Measurements from ENCODE around the gene IFI6. TPM values are rescaled to one million over a fixed set of nuclear protein-coding genes. Genes with fewer than 3 reads are reported as not detected.
"Not testable (repeated sequence)": the region's sequence is repeated elsewhere in the genome, so short reads cannot be mapped to it uniquely, and the experiment has no call there.

Gene IFI6
- total RNA-seq, 1 donor from 2014 or later, result 3,307 TPM

DNA sequence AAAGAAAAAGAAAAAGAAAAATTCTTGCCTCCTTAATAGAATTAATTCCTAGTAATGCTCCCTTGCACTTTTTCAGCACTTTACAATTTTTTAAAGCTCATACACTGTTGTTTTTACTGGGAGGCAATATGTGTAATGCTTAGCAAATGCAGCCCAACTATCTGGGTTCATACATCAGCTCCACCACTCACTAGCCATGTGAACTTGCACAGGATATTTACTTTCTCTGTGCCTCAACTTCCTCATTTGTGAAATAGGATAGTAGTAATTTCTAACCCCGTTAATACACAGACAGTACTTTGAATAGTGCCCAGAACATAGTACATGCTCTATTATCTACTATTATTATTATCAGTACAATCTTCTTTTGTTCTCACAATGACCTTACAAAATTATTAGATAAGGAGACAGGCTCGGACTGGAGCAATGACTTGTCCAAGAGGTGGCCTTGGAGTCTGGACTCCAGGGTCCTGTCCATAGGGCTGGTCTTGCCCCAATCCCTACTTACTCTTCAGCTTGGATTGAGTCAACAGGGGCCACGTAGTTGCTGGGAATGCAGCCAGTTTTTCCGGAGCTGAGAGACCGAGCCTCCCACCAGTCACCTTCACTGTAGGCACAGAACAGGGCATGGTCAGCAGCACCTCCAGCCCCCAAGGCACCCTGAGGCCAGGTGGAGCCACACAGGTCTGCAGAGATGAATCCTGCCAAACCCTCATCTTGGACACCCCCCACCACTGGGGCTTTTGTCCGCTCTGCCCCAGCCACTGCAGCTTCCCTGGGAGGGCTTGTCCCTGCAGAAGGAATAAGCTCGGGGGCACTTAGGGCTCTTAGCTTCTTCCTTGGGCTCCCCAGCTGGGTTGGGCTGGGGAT, 50.7 kb downstream of the IFI6 start:
- H3K27ac Mint-ChIP-seq (ENCODE audit: unreplicated experiment), result no peak overlapping the region
- Histone ChIP-seq H3K4me1 (ENCODE audit: insufficient read depth, low read length) (peaks cover 6% of the 10 kb centered on the region), H3K27ac (ENCODE audit: low read depth, low read length) (no peak overlapping the region), H4K20me1 (ENCODE audit: insufficient read depth, low read length) (no peaks in the 10 kb centered on the region), H3K9me3 (ENCODE audit: insufficient read depth, low read depth, low read length) (no peaks in the 10 kb centered on the region), H3K4me2 (ENCODE audit: low read length) (no peak overlapping the region), H2AFZ (ENCODE audit: low read depth, low read length) (peak overlapping the region; percentile 41), H3K36me3 (ENCODE audit: insufficient read depth, low read length) (no peaks in the 10 kb centered on the region), H3K27me3 (ENCODE audit: insufficient read depth, low read length) (peaks cover 3% of the 10 kb centered on the region), H3K4me3 (ENCODE audit: insufficient read depth, low read depth, low read length) (no peak overlapping the region), H3K79me2 (ENCODE audit: insufficient read depth, low read length) (no peaks in the 10 kb centered on the region), H3K9ac (ENCODE audit: low read length) (no peak overlapping the region)
- DNase-seq (ENCODE audit: low read depth), result peak; percentile 40
- no peak overlapping the region for H3K4me3 Mint-ChIP-seq (ENCODE audit: unreplicated experiment)
- TF ChIP-seq, protein P1, sequence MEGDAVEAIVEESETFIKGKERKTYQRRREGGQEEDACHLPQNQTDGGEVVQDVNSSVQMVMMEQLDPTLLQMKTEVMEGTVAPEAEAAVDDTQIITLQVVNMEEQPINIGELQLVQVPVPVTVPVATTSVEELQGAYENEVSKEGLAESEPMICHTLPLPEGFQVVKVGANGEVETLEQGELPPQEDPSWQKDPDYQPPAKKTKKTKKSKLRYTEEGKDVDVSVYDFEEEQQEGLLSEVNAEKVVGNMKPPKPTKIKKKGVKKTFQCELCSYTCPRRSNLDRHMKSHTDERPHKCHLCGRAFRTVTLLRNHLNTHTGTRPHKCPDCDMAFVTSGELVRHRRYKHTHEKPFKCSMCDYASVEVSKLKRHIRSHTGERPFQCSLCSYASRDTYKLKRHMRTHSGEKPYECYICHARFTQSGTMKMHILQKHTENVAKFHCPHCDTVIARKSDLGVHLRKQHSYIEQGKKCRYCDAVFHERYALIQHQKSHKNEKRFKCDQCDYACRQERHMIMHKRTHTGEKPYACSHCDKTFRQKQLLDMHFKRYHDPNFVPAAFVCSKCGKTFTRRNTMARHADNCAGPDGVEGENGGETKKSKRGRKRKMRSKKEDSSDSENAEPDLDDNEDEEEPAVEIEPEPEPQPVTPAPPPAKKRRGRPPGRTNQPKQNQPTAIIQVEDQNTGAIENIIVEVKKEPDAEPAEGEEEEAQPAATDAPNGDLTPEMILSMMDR (IDR thresholded peaks at IDR 0.05; ENCODE audit: insufficient read depth, low read depth, low read length), result no peak
- TF ChIP-seq EZH2 (IDR thresholded peaks at IDR 0.05; ENCODE audit: insufficient read depth, low read length), result no peak
- peaks cover 1% of the 10 kb centered on the region for H3K4me1 Mint-ChIP-seq (ENCODE audit: low read depth, unreplicated experiment)
- H3K9me3 Mint-ChIP-seq (ENCODE audit: unreplicated experiment), result peaks cover 3% of the 10 kb centered on the region
- no peak for FAIRE-seq
- H3K27me3 Mint-ChIP-seq (ENCODE audit: low read depth, unreplicated experiment), result peaks cover 34% of the 10 kb centered on the region
- peaks cover 2% of the 10 kb centered on the region for H3K36me3 Mint-ChIP-seq (ENCODE audit: low read depth, unreplicated experiment)

DNA sequence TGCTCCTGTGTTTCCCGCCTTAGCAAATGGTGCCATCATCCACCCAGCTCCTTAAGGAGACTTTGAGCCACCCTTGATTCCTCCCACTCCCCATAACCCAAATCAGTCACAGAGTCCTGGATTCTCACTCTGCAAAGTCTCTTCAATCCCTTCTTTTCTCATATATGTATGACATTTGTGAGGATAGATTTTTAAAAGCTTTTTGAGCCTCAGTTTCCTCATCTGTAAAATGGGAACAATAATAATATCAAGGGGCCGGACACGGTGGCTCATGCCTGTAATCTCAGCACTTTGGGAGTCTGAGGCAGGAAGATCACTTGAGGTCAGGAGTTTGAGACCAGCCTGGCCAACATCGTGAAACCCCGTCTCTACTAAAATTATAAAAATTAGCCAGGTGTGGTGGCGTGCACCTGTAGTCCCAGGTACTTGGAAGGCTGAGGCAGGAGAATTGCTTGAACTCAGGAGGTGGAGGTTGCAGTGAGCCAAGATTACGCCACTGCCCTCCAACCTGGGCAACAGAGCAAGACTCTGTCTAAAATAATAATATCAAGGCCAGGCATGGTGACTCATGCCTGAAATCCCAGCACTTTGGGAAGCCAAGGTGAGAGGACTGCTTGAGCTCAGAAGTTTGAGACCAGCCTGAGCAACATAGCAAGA, 52.1 kb downstream of the IFI6 start:
- H3K4me1 Mint-ChIP-seq (ENCODE audit: low read depth, unreplicated experiment); H3K9me3 ChIP-seq (ENCODE audit: insufficient read depth, low read depth, low read length); H3K4me1 ChIP-seq (ENCODE audit: insufficient read depth, low read length); H3K27ac Mint-ChIP-seq (ENCODE audit: unreplicated experiment); H3K9ac ChIP-seq (ENCODE audit: low read length); H3K36me3 ChIP-seq (ENCODE audit: insufficient read depth, low read length); H3K27me3 ChIP-seq (ENCODE audit: insufficient read depth, low read length); H3K4me3 Mint-ChIP-seq (ENCODE audit: unreplicated experiment); H3K4me2 ChIP-seq (ENCODE audit: low read length); DNase-seq (ENCODE audit: low read depth); H3K27ac ChIP-seq (ENCODE audit: low read depth, low read length); H4K20me1 ChIP-seq (ENCODE audit: insufficient read depth, low read length); H3K79me2 ChIP-seq (ENCODE audit: insufficient read depth, low read length); H3K9me3 Mint-ChIP-seq (ENCODE audit: unreplicated experiment); H3K4me3 ChIP-seq (ENCODE audit: insufficient read depth, low read depth, low read length); H3K36me3 Mint-ChIP-seq (ENCODE audit: low read depth, unreplicated experiment); H2AFZ ChIP-seq (ENCODE audit: low read depth, low read length); FAIRE-seq: not testable (repeated sequence)
- H3K27me3 Mint-ChIP-seq (ENCODE audit: low read depth, unreplicated experiment), result peaks cover 39% of the 10 kb centered on the region

DNA sequence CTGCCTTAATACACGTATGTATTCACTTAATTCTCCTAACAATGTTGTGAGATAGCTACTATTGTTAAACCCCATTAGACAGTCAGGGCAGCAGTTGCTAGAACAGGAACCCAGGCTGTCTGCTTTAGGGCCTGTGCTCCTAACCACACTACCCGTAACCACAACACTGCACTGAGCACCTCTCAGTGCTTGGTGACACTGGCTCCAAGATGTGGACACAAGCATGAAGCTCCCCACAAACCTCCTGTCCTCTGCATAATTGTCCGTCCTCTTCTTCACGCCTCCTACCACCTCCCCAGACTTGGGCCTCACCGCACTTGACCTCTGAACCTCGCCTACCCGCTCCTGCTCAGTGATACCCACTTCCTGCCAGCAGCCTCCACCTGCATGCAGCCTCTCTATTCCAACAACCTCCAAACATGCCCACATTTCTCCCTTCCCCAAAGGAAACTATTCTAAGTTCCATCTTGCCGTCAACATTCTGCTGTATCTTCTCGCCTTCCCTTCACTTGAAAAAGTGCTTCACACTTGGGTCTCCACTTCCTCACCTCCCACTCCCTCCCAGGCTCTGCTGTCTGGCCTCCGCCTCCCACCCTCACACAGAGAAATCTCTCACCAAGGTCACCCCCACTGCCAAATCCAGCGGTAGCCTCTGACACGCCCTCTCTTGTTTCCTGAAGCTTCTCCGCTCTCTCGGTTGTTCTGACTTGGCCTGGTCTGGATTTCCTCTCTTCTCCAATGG, 53.5 kb downstream of the IFI6 start:
- DNase-seq (ENCODE audit: low read depth) (no peak), FAIRE-seq (no peak)
- Histone ChIP-seq H3K27me3 (ENCODE audit: insufficient read depth, low read length) (no peaks in the 10 kb centered on the region), H2AFZ (ENCODE audit: low read depth, low read length) (no peak overlapping the region), H4K20me1 (ENCODE audit: insufficient read depth, low read length) (no peaks in the 10 kb centered on the region), H3K36me3 (ENCODE audit: insufficient read depth, low read length) (no peaks in the 10 kb centered on the region), H3K4me2 (ENCODE audit: low read length) (no peak overlapping the region), H3K27ac (ENCODE audit: low read depth, low read length) (no peak overlapping the region), H3K9me3 (ENCODE audit: insufficient read depth, low read depth, low read length) (no peaks in the 10 kb centered on the region), H3K4me3 (ENCODE audit: insufficient read depth, low read depth, low read length) (no peak overlapping the region), H3K4me1 (ENCODE audit: insufficient read depth, low read length) (peaks cover 6% of the 10 kb centered on the region), H3K79me2 (ENCODE audit: insufficient read depth, low read length) (no peaks in the 10 kb centered on the region), H3K9ac (ENCODE audit: low read length) (no peak overlapping the region)
- Mint-ChIP-seq H3K9me3 (ENCODE audit: unreplicated experiment) (peaks cover 4% of the 10 kb centered on the region), H3K4me1 (ENCODE audit: low read depth, unreplicated experiment) (peaks cover 1% of the 10 kb centered on the region), H3K4me3 (ENCODE audit: unreplicated experiment) (no peak overlapping the region), H3K27me3 (ENCODE audit: low read depth, unreplicated experiment) (peaks cover 47% of the 10 kb centered on the region), H3K36me3 (ENCODE audit: low read depth, unreplicated experiment) (peaks cover 2% of the 10 kb centered on the region), H3K27ac (ENCODE audit: unreplicated experiment) (no peak overlapping the region)
- TF ChIP-seq, protein P1 (IDR thresholded peaks at IDR 0.05; ENCODE audit: insufficient read depth, low read depth, low read length), result no peak
- TF ChIP-seq EZH2 (IDR thresholded peaks at IDR 0.05; ENCODE audit: insufficient read depth, low read length), result no peak
